ENCODE results near the gene NANOGP8.

NANOGP8 gene

GRCh38 chr15:35115155-35115725 lies 30.1 kb upstream of the NANOGP8 start:
- no peak for TF ChIP-seq CTCF (IDR thresholded peaks at IDR 0.05; ENCODE audit: unreplicated experiment in 3 of 3)
- no peak overlapping the region for H3K4me3 Mint-ChIP-seq
- no peaks in the 10 kb centered on the region for H3K36me3 Mint-ChIP-seq (ENCODE audit: low read depth)
- H3K27me3 Mint-ChIP-seq (ENCODE audit: low read depth), result peaks cover 3% of the 10 kb centered on the region
- H3K9me3 Mint-ChIP-seq, result peaks cover 2% of the 10 kb centered on the region
- H3K27ac Mint-ChIP-seq, result peak overlapping the region; percentile 16 to 53 (median 52)
- peaks cover 29% of the 10 kb centered on the region for H3K4me1 Mint-ChIP-seq

- no peak overlapping the region for H3K4me3 Mint-ChIP-seq
- H3K27ac Mint-ChIP-seq, result no peak overlapping the region
- H3K27me3 Mint-ChIP-seq (ENCODE audit: low read depth), result peaks cover 3% of the 10 kb centered on the region
- no peak for TF ChIP-seq CTCF (IDR thresholded peaks at IDR 0.05; ENCODE audit: unreplicated experiment in 3 of 3)
- no peaks in the 10 kb centered on the region for H3K9me3 Mint-ChIP-seq
- H3K4me1 Mint-ChIP-seq, result peaks cover 9% of the 10 kb centered on the region
- no peaks in the 10 kb centered on the region for H3K36me3 Mint-ChIP-seq (ENCODE audit: low read depth)
Observed at GRCh38 chr15:35112346-35112745, 27.3 kb upstream of the NANOGP8 start.

- Mint-ChIP-seq H3K4me1 (peaks cover 7% of the 10 kb centered on the region), H3K9me3 (no peaks in the 10 kb centered on the region), H3K4me3 (no peak overlapping the region), H3K27me3 (ENCODE audit: low read depth) (peaks cover 3% of the 10 kb centered on the region), H3K36me3 (ENCODE audit: low read depth) (no peaks in the 10 kb centered on the region), H3K27ac (no peak overlapping the region)
- no peak for TF ChIP-seq CTCF (IDR thresholded peaks at IDR 0.05; ENCODE audit: unreplicated experiment in 3 of 3)
Observed at GRCh38 chr15:35111861-35112260, 26.8 kb upstream of the NANOGP8 start.

- Mint-ChIP-seq H3K36me3 (ENCODE audit: low read depth) (no peaks in the 10 kb centered on the region), H3K9me3 (no peaks in the 10 kb centered on the region), H3K4me3 (no peak overlapping the region), H3K4me1 (no peaks in the 10 kb centered on the region), H3K27ac (no peak overlapping the region), H3K27me3 (ENCODE audit: low read depth) (no peaks in the 10 kb centered on the region)
- no peak for TF ChIP-seq CTCF (IDR thresholded peaks at IDR 0.05; ENCODE audit: unreplicated experiment in 3 of 3)
Observed at GRCh38 chr15:35108453-35108852, 23.4 kb upstream of the NANOGP8 start.

- H3K27ac Mint-ChIP-seq, result no peak overlapping the region
- H3K9me3 Mint-ChIP-seq, result no peaks in the 10 kb centered on the region
- no peak for TF ChIP-seq CTCF (IDR thresholded peaks at IDR 0.05; ENCODE audit: unreplicated experiment in 3 of 3)
- H3K4me1 Mint-ChIP-seq, result peaks cover 4% of the 10 kb centered on the region
- H3K4me3 Mint-ChIP-seq, result no peak overlapping the region
- H3K27me3 Mint-ChIP-seq (ENCODE audit: low read depth), result no peaks in the 10 kb centered on the region
- no peaks in the 10 kb centered on the region for H3K36me3 Mint-ChIP-seq (ENCODE audit: low read depth)
Observed at GRCh38 chr15:35107561-35107960, 22.5 kb upstream of the NANOGP8 start.

GRCh38 chr15:35107122-35107521 lies 22.0 kb upstream of the NANOGP8 start:
- H3K9me3 Mint-ChIP-seq, result no peaks in the 10 kb centered on the region

More at GRCh38 chr15:35107122-35107521, 22.0 kb upstream of the NANOGP8 start:
- no peak for TF ChIP-seq CTCF (IDR thresholded peaks at IDR 0.05; ENCODE audit: unreplicated experiment in 3 of 3)
- no peaks in the 10 kb centered on the region for H3K36me3 Mint-ChIP-seq (ENCODE audit: low read depth)
- H3K27me3 Mint-ChIP-seq (ENCODE audit: low read depth), result no peaks in the 10 kb centered on the region
- H3K27ac Mint-ChIP-seq, result no peak overlapping the region
- peaks cover 4% of the 10 kb centered on the region for H3K4me1 Mint-ChIP-seq
- no peak overlapping the region for H3K4me3 Mint-ChIP-seq
